SK-N-SH treated with all-trans-retinoic acid at 6 μM for 48 hours (cell line): ENCODE results near the gene CKM.

ENCODE experiments used
- ARNTL ChIP-seq: fragments of 450-650 bp; formaldehyde crosslinking; IDR thresholded peaks from 2 replicates; pipeline ENCODE4 v1.5.0; 2020; ENCODE audit warnings: low read depth, mild to moderate bottlenecking, moderate library complexity, borderline replicate concordance
- BACH2 ChIP-seq: fragments of 250-450 bp; sonication (Bioruptor Pico); IDR thresholded peaks from 2 replicates; pipeline ENCODE4 v1.9.0; 2021; ENCODE audit warnings: mild to moderate bottlenecking, borderline replicate concordance
- CSDC2 ChIP-seq: fragments of 250-450 bp; sonication (Bioruptor Pico); IDR thresholded peaks from 2 replicates; pipeline ENCODE4 v1.5.0; 2020; ENCODE audit warnings: mild to moderate bottlenecking, moderate library complexity
- RARB ChIP-seq: fragments of 250-450 bp; sonication (Bioruptor Pico); IDR thresholded peaks from 2 replicates; pipeline ENCODE4 v1.8.0; 2021; ENCODE audit warnings: mild to moderate bottlenecking, moderate library complexity
- TOX ChIP-seq: fragments of 250-450 bp; sonication (Bioruptor Pico); IDR thresholded peaks from 2 replicates; pipeline ENCODE4 v1.8.0; 2021; ENCODE audit warnings: mild to moderate bottlenecking, moderate library complexity, borderline replicate concordance
- ZFP30 ChIP-seq: fragments of 450-650 bp; formaldehyde crosslinking; IDR thresholded peaks from 2 replicates; pipeline ENCODE4 v1.5.0; 2022; ENCODE audit warnings: mild to moderate bottlenecking, moderate library complexity
- ZNF565 ChIP-seq: fragments of 450-650 bp; formaldehyde crosslinking; conservative IDR thresholded peaks from 2 replicates; pipeline ENCODE4 v1.5.0; 2020; ENCODE audit warnings: low read depth, mild to moderate bottlenecking, moderate library complexity
- ZNF70 ChIP-seq: fragments of 450-650 bp; formaldehyde crosslinking; IDR thresholded peaks from 2 replicates; pipeline ENCODE4 v1.5.0; 2020; ENCODE audit warnings: mild to moderate bottlenecking, moderate library complexity
- ZNF8 ChIP-seq: fragments of 450-650 bp; formaldehyde crosslinking; IDR thresholded peaks from 2 replicates; pipeline ENCODE4 v1.5.0; 2020; ENCODE audit warnings: mild to moderate bottlenecking, moderate library complexity
- TF ChIP-seq, protein P1 (sequence below): fragments of 250-450 bp; sonication (Bioruptor Pico); IDR thresholded peaks from 2 replicates; pipeline ENCODE4 v1.5.0; 2020; ENCODE audit warnings: mild to moderate bottlenecking, moderate library complexity
- TF ChIP-seq, protein P2 (sequence below): fragments of 250-450 bp; sonication (Bioruptor Pico); IDR thresholded peaks from 2 replicates; pipeline ENCODE4 v1.5.1; 2020; ENCODE audit warnings: low read depth, mild to moderate bottlenecking, moderate library complexity
- TF ChIP-seq, protein P3 (sequence below): fragments of 250-450 bp; sonication (Bioruptor Pico); IDR thresholded peaks from 2 replicates; pipeline ENCODE4 v1.8.0; 2020; ENCODE audit warnings: mild to moderate bottlenecking, moderate library complexity, borderline replicate concordance

DNA sequence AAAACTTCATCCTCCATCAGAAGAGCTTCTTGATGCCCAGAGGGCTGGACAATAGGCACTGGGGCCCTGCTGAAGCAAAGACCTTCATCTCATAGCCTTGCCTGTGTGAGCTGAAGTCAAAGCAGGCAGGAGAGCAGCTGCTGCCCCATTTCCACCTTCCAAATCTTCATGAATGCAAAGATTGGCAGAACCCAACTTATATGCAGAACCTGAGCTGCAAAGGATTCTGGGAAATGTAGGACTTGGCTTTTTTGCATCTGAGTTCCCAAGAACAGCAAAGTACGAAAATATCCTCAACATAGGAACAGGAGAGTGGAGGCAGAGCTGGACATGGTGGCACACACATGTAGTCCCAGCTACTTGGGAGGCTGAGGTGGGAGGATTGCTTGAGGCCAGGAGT lies 30.8 kb downstream of the CKM start:
- TF ChIP-seq, protein P1, sequence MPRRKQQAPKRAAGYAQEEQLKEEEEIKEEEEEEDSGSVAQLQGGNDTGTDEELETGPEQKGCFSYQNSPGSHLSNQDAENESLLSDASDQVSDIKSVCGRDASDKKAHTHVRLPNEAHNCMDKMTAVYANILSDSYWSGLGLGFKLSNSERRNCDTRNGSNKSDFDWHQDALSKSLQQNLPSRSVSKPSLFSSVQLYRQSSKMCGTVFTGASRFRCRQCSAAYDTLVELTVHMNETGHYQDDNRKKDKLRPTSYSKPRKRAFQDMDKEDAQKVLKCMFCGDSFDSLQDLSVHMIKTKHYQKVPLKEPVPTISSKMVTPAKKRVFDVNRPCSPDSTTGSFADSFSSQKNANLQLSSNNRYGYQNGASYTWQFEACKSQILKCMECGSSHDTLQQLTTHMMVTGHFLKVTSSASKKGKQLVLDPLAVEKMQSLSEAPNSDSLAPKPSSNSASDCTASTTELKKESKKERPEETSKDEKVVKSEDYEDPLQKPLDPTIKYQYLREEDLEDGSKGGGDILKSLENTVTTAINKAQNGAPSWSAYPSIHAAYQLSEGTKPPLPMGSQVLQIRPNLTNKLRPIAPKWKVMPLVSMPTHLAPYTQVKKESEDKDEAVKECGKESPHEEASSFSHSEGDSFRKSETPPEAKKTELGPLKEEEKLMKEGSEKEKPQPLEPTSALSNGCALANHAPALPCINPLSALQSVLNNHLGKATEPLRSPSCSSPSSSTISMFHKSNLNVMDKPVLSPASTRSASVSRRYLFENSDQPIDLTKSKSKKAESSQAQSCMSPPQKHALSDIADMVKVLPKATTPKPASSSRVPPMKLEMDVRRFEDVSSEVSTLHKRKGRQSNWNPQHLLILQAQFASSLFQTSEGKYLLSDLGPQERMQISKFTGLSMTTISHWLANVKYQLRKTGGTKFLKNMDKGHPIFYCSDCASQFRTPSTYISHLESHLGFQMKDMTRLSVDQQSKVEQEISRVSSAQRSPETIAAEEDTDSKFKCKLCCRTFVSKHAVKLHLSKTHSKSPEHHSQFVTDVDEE (CRISPR knock-in tag) = no peak
- TF ChIP-seq ARNTL (CRISPR knock-in tag) (no peak), CSDC2 (CRISPR knock-in tag) (no peak), BACH2 (no peak), ZNF8 (CRISPR knock-in tag) (no peak), TOX (CRISPR knock-in tag) (no peak), ZNF565 (CRISPR knock-in tag) (no peak), ZFP30 (CRISPR knock-in tag) (no peak), ZNF70 (CRISPR knock-in tag) (no peak), RARB (CRISPR knock-in tag) (no peak)
- TF ChIP-seq, protein P2, sequence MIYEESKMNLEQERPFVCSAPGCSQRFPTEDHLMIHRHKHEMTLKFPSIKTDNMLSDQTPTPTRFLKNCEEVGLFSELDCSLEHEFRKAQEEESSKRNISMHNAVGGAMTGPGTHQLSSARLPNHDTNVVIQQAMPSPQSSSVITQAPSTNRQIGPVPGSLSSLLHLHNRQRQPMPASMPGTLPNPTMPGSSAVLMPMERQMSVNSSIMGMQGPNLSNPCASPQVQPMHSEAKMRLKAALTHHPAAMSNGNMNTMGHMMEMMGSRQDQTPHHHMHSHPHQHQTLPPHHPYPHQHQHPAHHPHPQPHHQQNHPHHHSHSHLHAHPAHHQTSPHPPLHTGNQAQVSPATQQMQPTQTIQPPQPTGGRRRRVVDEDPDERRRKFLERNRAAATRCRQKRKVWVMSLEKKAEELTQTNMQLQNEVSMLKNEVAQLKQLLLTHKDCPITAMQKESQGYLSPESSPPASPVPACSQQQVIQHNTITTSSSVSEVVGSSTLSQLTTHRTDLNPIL = no peak
- TF ChIP-seq, protein P3, sequence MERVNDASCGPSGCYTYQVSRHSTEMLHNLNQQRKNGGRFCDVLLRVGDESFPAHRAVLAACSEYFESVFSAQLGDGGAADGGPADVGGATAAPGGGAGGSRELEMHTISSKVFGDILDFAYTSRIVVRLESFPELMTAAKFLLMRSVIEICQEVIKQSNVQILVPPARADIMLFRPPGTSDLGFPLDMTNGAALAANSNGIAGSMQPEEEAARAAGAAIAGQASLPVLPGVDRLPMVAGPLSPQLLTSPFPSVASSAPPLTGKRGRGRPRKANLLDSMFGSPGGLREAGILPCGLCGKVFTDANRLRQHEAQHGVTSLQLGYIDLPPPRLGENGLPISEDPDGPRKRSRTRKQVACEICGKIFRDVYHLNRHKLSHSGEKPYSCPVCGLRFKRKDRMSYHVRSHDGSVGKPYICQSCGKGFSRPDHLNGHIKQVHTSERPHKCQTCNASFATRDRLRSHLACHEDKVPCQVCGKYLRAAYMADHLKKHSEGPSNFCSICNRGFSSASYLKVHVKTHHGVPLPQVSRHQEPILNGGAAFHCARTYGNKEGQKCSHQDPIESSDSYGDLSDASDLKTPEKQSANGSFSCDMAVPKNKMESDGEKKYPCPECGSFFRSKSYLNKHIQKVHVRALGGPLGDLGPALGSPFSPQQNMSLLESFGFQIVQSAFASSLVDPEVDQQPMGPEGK (CRISPR knock-in tag) = no peak
